GM19455 (cell line): ENCODE measurements around the gene HEXIM1.
A peak's percentile ranks its signal among the peaks of the same experiment; 100 is the strongest.

Experiments
- ATAC-seq: cut with Tn5 transposase; IDR thresholded peaks from one replicate; pipeline ENCODE4 v1.9.1; 2021; ENCODE audit not compliant: unreplicated experiment

Gene HEXIM1, protein sequence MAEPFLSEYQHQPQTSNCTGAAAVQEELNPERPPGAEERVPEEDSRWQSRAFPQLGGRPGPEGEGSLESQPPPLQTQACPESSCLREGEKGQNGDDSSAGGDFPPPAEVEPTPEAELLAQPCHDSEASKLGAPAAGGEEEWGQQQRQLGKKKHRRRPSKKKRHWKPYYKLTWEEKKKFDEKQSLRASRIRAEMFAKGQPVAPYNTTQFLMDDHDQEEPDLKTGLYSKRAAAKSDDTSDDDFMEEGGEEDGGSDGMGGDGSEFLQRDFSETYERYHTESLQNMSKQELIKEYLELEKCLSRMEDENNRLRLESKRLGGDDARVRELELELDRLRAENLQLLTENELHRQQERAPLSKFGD

DNA sequence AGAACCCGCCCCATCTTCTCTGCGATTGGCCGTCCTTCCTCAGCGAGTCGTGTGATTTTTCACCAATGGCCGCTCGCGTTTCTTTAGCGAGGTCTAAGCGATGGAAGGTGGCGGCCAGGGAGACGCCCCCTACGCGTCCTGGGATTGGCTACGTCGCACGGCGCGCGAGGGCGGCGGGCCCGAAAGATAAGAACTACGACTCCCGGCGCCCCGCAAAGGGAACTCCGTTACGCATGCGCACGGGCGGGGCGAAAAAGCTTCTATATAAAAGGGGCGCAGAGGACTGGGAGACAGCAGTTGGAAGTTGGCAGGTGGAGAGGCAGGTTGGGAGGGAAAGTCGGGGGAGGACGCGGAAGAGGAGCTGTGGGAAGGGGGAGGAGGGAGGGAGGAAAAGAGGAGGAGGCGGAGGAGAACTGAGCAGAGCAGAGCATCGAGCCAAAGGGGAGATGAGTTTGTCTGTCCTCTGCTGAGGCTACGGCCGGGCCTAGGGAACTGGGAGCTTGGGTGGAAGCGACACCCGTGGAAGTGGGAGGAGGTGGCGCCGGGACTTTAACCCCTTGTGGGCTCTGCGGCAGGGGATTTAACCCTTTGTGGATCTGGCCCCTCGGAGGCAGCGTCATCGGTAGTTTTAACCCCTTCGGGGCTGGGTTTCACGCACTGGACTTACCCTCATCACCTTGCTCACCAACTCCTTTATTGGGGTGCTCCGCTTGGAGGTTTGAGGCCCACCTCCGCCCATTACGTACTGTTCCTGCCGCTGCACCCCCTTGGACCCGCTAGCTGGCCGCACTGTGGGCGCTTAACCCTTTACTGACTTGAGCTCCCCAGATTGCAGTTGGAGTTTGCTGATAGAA, at the start of gene HEXIM1:
HEXIM1 (plus strand) TSS at position 293 of the 854 bp plus-strand sequence. CDS start 716 bp downstream, outside the sequence.
- ATAC-seq: peak; percentile 59

DNA sequence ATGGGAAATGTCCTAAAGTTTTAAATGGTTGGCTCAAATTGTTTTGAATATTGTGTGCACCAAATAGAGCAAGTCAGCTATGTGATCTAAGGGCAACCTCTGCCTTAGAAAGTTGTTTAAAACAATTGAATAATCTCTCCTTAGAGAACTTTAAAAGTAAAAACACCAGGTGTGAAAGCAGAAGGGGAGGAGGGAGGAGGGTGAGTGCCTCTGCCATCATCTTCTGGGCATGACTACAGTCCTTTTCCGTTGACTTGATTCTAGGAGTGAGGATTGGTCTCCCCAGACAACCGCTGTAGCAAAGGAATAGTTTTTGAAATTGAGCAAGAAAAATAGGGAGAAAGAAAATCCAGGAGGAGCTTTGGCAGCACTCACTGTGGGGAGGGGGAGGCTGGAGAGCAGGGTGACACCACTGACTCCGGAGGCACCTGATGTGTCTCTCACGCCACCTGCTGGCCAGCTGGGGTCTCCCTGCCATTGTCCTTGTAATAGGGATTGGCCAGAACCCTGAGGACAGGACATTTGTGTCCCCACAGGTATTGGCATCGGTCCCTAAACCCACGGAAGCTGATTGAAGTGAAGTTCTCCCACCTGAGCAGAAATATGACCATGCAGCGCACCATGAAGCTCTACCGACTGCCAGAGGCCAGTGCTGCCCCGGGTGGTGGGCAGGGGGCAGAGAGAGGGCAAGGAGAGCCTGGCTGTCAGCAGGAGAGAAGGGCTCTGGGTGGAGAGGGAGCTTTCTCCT, 49.2 kb upstream of the HEXIM1 start:
- ATAC-seq: no peak

DNA sequence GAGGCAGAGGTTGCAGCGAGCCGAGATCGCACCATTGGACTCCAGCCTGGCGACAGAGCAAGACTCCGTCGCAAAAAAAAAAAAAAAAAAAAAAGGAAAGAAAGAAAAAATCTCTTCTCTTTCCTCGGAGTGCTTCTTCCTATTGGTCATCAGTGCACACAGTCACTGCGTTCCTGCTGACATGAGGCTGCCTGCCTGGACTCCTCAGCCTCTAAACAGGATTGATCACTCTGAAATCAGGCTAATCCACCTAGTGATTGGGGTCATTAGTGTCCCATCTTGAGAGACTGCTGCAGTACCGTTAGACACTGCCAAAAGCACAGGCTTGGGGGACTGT, 46.8 kb upstream of the HEXIM1 start:
- ATAC-seq: no peak

DNA sequence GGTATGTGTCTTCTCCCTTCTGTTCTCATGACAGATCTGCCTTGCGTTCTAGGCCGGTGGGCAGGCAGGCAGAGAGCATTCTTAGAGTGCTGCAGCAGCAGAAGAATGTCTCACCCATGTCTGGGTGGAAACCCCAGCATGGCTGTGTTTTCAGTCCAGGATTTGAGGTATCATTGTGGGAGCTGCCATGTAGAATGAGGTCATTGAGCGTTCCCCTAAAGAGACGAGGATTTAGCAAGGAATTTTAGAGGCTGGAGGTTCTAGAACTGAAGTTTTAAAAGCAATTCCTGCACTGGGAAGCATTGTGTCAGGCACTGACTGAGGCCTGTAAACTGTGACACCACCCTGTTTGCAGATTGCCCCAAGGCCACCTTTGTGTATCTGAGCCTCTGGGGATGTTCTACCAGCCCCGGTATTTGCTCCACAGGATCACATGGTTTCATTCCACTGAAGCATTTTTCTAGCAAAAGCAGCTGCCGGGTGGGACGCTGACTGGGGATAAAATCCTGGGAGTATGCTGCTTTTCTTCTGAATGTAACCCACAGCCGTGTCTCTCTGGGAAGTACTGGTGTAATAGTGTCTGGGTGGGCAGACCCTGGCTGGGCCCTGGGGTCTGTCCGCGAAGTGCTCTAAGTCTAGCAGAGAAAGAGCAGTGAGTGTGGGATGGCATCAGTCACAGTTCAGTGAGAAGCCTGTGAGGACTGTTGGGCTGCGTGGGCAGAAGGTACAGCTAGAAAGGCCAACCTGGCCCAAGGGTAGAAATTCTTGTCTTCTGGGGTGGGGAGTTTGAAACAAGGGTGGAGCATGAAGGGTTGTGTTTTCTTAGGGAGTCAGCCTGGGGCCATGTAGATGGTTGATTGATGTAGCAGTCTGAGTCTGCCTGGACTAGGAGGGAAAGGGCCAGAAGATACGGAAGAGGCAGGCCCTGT, 46.1 kb upstream of the HEXIM1 start:
- no peak for ATAC-seq

DNA sequence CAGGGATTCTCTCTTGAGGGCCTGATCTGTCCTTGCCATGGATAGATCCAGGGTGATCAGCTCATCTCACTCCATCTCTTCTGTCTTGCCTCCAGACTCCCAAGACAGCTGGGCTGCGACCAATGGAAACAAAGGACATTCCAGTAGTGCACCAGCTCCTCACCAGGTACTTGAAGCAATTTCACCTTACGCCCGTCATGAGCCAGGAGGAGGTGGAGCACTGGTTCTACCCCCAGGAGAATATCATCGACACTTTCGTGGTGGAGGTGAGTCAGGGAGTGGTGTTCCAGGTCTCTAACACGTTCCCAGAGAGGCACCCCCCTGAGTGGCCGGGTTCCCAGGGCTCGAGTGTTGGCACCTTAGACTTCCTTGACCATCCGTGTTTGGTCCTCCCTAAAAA, 45.4 kb upstream of the HEXIM1 start:
- ATAC-seq: no peak

DNA sequence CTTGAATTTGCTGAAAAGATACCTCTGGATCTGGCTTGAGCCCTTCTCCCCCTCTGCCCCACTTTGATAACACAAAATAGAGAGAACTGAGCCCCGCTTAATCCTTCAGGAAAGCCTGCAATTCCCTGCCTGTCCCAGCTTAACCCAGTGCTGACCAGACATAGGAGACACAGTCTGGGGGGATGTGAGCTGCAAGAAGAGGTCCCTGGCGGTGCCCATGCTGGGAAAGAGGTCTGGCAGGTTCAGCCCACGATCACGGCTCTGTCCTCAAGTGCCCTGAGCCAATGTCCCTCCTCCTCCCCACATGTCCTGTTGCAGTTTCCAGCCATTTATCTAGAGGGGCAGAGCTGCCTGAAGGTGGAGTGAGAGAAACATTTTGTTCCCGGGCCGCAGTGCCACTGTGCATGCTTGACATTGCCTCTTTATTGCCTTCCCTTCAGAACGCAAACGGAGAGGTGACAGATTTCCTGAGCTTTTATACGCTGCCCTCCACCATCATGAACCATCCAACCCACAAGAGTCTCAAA, 44.9 kb upstream of the HEXIM1 start:
- no peak for ATAC-seq

DNA sequence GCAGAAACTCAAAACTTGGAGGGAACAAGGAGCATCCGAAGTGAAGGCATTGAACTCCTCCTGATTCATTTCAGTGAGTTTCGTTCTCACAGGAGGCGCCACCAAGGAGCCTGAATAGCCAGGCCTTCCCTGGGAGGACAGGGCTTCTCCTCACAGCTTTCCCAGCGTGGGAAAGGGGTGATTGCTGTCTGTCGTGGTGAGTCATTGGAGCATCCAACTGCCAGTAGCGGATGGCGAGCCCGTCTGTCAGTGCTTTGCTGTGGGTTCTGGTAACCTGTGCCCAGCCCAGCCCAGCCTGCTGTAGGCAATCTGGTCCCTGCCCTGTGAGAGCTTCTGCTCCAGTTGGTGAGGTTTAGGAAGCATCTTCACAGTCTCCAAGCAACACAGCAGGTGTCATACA, 44.2 kb upstream of the HEXIM1 start:
- no peak for ATAC-seq

DNA sequence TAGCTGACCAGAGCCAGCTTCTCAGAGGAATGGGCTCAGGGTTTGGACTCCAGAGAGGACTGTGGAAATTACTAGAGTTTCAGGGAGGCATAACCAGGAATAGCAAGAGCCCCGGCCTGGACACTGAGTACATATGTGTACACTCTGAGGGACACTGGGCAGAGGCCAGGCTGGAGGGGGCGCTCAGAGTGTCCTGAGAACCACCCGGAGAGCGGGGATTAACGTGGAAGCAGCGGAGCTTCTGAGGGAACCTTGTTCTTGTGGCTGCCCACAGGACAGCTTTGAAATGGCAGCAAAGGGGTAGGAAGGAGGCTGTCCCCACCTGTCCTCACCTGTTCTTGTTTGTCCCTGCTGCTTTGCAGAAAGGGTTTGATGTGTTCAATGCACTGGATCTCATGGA, 43.8 kb upstream of the HEXIM1 start:
- no peak for ATAC-seq

DNA sequence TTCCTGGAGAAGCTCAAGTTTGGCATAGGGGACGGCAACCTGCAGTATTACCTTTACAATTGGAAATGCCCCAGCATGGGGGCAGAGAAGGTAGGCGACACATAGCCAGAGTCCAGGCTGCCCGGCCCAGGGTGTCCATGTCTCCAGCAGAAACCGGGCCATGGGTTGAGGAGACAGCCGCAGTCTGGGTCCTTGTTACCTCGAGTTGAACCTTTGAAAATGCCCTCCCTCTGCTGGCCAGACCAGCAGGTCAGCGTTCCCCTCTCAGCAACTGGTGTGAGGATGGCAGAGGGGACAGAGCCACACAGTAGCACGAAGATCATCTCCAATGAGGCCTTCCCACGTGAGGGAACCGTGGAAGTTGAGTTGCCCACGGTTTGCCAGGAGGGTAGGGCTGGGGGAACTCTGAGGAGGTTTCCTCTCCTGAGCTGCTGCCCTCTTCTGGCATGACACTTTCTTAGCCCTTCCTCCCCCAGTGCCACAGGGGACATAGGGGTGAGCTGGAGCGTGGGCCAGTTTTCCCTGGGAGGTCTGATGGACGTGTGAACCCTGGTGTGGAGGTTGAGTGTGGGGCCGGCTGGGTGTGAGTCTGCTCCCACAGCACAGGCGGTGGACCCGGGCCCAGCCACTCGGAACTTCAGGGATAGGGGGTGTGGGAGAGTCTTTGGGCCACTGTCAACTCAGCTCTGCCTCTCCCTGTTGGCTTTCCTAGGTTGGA, 43.2 kb upstream of the HEXIM1 start:
- ATAC-seq: no peak

DNA sequence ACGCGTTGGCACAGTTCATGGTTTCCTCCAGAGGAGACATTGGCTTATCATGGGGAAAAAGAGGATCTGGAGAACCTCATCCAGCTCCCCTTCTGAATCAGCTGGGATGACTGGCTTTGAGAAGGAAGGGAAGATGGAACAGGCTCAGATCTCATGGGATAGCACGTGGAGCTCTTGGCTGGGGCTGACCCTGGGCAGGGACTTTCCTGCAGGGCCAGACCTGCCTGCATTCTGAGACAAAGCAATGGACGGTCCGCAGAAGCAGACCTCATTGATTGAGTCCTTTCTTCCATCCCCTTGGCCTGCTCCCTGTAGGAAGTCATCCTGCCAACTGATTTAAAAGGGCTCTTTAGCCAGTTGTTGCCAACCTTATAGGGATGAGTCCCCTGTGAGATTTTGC, 42.2 kb upstream of the HEXIM1 start:
- no peak for ATAC-seq

DNA sequence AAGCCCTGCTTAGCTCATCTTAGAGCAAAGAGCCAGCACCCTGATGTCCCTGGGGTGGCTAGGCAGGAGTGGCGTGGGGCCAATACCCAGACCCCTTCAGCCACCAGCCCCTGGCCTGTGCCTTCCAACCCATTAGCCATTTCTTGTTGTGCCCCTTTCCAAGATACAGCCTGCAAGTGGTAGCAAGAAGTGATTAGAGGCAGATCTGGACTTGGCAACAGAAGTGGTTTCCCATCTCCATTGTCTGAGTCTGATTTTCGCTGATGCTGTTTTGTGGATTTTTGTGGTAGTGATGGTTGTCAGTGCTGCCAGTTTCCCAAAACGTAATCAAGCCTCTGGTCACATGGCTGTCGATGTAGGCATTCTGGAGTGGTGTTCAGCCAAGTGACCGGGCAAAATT, 41.7 kb upstream of the HEXIM1 start:
- no peak for ATAC-seq

DNA sequence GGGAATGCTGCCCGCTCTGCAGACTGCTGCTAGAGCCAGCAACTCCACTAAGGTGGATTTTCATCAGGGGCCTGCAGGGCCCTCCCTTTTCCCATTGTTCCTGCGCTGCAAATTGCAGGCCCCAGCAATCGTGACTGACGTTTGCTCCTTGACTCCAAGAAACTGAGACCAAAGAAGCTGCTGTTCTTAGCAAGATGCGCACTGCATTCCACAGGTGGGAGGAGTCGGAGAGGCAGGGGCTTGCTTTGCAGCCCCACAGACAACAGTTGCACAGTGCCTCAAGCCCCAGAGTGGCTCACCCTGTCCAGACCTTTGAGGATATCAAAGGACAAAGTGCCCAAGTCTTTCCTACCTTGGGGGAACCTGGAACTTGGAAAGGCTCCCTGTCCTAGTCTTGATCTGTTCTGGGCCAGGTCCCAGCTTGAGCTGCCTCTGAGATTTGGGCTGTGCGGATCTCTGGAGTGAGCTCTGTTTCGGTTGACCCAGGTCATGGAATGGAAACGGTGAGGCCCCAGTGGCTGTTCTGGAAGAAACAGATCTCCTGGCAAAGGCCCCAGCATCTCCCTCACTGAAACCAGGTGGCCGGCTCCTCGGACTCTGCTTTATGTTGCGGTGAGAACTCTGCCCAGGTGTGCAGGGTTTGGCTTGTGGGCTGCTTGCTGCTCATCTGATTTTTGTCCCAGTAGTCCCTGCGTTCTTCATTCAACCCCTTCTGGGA, 40.8 kb upstream of the HEXIM1 start:
- ATAC-seq: no peak

DNA sequence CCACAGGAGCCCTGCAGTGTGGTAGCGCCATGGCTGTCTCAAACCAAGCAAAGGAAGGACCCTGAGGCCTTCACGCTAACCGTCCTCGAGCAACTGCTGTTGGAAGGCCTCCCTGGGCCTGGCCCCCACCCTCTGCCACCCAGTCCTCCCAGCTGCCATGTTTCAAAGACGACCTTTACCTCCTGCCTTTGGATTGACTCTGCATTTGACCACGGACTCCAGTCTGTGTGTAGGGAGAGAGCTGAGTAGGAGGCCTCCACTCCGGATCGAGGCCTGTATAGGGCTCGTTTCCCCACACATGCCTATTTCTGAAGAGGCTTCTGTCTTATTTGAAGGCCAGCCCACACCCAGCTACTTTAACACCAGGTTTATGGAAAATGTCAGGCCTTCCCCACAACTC, 40.2 kb upstream of the HEXIM1 start:
- ATAC-seq: no peak

DNA sequence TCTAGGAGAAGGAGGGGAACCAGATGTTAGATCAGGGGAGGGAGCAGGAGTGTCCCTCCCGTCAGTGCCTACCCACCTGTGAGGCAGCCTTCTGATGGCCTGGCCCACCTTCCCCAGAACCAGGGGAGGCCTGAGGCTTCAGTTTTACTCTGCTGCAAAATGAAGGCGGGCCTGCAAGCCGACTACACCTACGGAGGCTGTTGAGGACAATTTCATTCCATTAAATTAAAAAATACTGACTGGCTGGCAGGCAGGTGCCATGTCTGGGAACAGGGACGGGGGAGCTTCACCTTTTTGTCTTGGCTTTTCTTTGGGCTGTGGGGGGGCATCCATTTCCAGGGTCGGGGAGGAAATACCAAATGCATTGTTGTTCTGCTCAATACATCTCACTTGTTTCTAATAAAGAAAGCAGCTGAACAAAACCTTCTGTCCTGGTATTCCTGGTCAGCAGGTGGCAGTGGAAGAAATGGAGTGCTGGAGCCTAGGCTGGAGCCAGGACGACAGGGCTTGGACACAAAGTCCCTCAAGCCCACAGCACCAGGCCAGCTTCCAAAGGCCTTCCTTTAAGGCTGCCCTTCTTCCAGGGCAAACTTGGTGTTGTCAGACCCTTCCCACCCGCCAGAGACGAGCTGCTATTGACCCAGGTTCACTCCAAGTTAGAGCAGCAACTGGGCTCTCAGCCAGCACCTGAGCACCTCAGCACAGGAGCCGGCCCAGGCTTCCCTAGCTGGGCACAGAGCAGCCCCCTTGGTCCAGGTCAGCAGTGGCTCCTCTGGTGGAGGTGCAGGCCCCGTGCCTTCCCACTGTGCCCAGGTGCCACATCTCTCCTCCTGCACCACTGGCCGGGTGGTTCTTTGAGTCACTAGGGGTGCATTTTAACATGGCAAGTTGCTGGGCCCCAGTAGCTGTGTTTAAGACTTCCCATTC, 39.4 kb upstream of the HEXIM1 start:
- ATAC-seq: no peak

DNA sequence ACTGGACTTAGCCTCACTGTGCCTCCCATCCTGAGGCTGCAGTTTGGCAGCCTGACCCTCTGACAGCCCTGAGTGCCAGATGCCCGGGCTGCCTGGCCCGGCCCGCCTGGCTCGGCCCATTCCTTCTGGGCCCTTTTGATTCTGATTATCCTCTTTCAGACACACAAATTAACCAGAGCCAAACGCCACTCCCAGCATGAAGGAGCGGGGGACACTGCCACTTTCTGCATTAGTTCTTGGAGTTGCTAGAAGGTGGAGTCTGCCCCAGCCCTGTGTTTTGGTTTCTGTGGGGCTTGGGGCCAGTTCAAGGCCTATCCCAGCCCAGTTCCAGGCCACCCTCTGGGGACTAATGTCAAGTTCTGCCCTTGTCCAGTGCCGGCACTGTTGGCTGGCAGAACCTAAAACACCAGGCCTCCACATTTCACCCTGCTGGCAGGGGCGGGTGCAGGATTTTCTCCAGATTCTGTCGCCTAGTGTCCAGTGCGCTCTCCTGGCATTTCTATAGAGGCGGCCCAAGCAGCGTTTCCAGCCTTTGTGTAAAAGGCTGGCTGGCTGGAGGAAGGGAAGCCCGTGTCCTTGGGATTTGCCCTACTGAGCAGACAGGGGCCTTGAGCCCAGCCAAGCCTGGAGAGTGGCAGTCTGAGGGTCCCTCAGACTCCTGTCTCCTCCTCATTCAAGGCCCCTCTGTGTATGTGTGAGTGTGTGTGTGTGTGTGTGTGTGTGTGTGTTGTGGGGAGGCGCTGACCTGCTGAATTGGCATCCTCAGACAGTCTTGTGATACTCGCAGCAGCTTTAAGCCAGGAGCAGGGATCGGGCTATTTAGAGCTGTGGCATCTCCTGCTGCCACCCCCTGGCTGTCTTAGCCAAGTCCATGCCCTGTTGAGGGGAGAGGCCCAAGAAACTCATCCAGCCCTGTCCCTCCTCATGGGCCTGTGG, 37.3 kb upstream of the HEXIM1 start:
- no peak for ATAC-seq

DNA sequence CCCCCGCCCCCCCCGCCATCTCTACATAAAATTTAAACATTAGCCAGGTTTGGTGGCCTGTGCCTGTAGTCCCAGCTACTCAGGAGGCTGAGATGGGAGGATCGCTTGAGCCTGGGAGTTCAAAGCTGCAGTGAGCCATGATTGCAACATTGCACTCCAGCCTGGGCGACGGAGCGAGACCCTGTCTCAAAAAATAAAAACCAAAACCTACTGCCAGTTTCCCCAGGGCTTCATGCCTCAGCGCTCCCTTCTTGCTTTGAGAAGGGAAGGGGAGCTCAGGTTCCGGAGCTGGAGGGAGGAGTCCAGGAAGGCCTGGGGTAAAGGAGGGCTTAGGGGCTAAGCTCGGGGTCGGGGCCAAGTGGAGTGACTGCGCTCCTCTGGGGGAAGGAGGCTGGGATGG, 36.4 kb upstream of the HEXIM1 start:
- ATAC-seq: no peak
